DOHH2 (cell line): ENCODE results near the gene OXNAD1.

ENCODE experiments used
- H3F3A ChIP-seq: fragments of 200-600 bp; sonication (generic), shearing (Covaris generic); 2 replicates; pipeline ENCODE4 v1.6.0; 2016; ENCODE audit warnings: antibody characterized with exemption, mild to moderate bottlenecking; ENCODE audit not compliant: control insufficient read depth, insufficient read depth
- H3K27ac ChIP-seq: fragments of 200-600 bp; sonication (generic); 2 replicates; pipeline ENCODE4 v1.5.1; 2014; ENCODE audit warnings: low read depth, mild to moderate bottlenecking, low read length, moderate library complexity
- H3K27me3 ChIP-seq: fragments of 200-600 bp; sonication (generic); 2 replicates; pipeline ENCODE4 v1.6.1; 2014; ENCODE audit warnings: mild to moderate bottlenecking, low read length, mixed read lengths; ENCODE audit not compliant: control insufficient read depth
- H3K36me3 ChIP-seq: fragments of 200-600 bp; sonication (generic); 2 replicates; pipeline ENCODE4 v1.6.1; 2014; ENCODE audit warnings: mild to moderate bottlenecking, low read length, moderate library complexity, mixed read lengths; ENCODE audit not compliant: control insufficient read depth
- H3K4me1 ChIP-seq: fragments of 200-600 bp; sonication (generic); 2 replicates; pipeline ENCODE4 v1.6.1; 2014; ENCODE audit warnings: mild to moderate bottlenecking, low read length, mixed read lengths; ENCODE audit not compliant: control insufficient read depth
- H3K4me2 ChIP-seq: fragments of 200-600 bp; sonication (generic); 2 replicates; pipeline ENCODE4 v1.6.0; 2014; ENCODE audit warnings: mild to moderate bottlenecking, low read length, moderate library complexity
- H3K4me3 ChIP-seq: fragments of 200-600 bp; sonication (generic); 2 replicates; pipeline ENCODE4 v1.5.1; 2014; ENCODE audit warnings: mild to moderate bottlenecking, low read length, mixed read lengths
- H3K79me2 ChIP-seq: fragments of 200-600 bp; sonication (generic); 2 replicates; pipeline ENCODE4 v1.6.1; 2014; ENCODE audit warnings: mild to moderate bottlenecking, low read length, mixed read lengths; ENCODE audit not compliant: control insufficient read depth
- H3K9me2 ChIP-seq: fragments of 200-600 bp; sonication (generic); replicated peaks from 2 replicates; pipeline ENCODE4 v1.6.1; 2014; ENCODE audit warnings: mild to moderate bottlenecking, low read length, mixed read lengths; ENCODE audit not compliant: control insufficient read depth
- H3K9me3 ChIP-seq: fragments of 200-600 bp; sonication (generic); 2 replicates; pipeline ENCODE4 v1.6.1; 2014; ENCODE audit warnings: antibody characterized with exemption, low read length, mixed read lengths; ENCODE audit not compliant: control insufficient read depth, insufficient read depth
- H4K20me1 ChIP-seq: fragments of 200-600 bp; sonication (generic); 2 replicates; pipeline ENCODE4 v1.6.0; 2014; ENCODE audit warnings: low read depth, mild to moderate bottlenecking, antibody characterized with exemption, low read length, moderate library complexity; ENCODE audit not compliant: control insufficient read depth, insufficient read depth
- EZH2phosphoT487 ChIP-seq: fragments of 200-600 bp; sonication (generic); IDR thresholded peaks from 2 replicates; pipeline ENCODE4 v1.6.1; 2017; ENCODE audit warnings: borderline replicate concordance, mild to moderate bottlenecking, antibody characterized with exemption, low read length, moderate library complexity, mixed read lengths
- TF ChIP-seq, protein P1 (sequence below): fragments of 200-600 bp; sonication (generic); IDR thresholded peaks from one replicate; pipeline ENCODE4 v1.5.1; 2014; ENCODE audit warnings: antibody characterized with exemption, mild to moderate bottlenecking, low read depth, low read length; ENCODE audit not compliant: poor library complexity, severe bottlenecking

OXNAD1 gene

DNA sequence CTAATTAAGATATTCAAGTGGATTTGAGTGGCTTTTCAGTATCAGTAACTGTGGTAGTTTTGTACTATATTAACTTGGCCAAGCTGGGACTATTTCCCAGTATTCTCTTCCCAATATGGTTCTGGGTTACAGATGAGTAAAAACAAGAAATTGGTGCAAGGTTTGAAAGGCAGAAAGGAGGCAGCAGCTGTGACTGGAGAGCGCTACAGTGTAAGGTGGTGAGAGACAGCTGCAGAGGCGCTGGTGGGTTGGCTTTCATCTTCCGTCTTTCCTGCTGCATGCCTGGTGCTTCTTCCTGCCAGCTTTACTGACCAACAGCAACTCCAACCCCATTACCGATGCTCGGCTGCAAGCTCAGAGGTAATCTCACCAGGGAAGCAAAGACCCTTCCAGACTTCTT, 10.1 kb upstream of the OXNAD1 start:
- no peaks in the 10 kb centered on the region for H3K9me2 ChIP-seq
- no peaks in the 10 kb centered on the region for H3K79me2 ChIP-seq
- TF ChIP-seq, protein P1, sequence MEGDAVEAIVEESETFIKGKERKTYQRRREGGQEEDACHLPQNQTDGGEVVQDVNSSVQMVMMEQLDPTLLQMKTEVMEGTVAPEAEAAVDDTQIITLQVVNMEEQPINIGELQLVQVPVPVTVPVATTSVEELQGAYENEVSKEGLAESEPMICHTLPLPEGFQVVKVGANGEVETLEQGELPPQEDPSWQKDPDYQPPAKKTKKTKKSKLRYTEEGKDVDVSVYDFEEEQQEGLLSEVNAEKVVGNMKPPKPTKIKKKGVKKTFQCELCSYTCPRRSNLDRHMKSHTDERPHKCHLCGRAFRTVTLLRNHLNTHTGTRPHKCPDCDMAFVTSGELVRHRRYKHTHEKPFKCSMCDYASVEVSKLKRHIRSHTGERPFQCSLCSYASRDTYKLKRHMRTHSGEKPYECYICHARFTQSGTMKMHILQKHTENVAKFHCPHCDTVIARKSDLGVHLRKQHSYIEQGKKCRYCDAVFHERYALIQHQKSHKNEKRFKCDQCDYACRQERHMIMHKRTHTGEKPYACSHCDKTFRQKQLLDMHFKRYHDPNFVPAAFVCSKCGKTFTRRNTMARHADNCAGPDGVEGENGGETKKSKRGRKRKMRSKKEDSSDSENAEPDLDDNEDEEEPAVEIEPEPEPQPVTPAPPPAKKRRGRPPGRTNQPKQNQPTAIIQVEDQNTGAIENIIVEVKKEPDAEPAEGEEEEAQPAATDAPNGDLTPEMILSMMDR: no peak
- no peak for TF ChIP-seq EZH2phosphoT487
- H3K27ac ChIP-seq: no peak overlapping the region
- H4K20me1 ChIP-seq: no peaks in the 10 kb centered on the region
- no peak overlapping the region for H3K4me2 ChIP-seq
- no peaks in the 10 kb centered on the region for H3K9me3 ChIP-seq
- peaks cover 21% of the 10 kb centered on the region for H3K4me1 ChIP-seq
- H3K36me3 ChIP-seq: peaks cover 10% of the 10 kb centered on the region
- no peaks in the 10 kb centered on the region for H3F3A ChIP-seq
- no peak overlapping the region for H3K4me3 ChIP-seq
- H3K27me3 ChIP-seq: peaks cover 3% of the 10 kb centered on the region; the same call in 1 of the 2 replicates

- Histone ChIP-seq H3K27me3 (peaks cover 2% of the 10 kb centered on the region; the same call in 1 of the 2 replicates), H3K36me3 (peaks cover 12% of the 10 kb centered on the region), H3K4me3 (no peak overlapping the region), H3K9me3 (no peaks in the 10 kb centered on the region), H3K4me2 (no peak overlapping the region), H3K79me2 (no peaks in the 10 kb centered on the region), H3K4me1 (peaks cover 21% of the 10 kb centered on the region), H3K9me2 (no peaks in the 10 kb centered on the region), H3F3A (no peaks in the 10 kb centered on the region), H3K27ac (no peak overlapping the region), H4K20me1 (no peaks in the 10 kb centered on the region)
- no peak for TF ChIP-seq EZH2phosphoT487
- TF ChIP-seq, protein P1: no peak
Observed at GRCh38 chr3:16255326-16255725, 9.7 kb upstream of the OXNAD1 start.

DNA sequence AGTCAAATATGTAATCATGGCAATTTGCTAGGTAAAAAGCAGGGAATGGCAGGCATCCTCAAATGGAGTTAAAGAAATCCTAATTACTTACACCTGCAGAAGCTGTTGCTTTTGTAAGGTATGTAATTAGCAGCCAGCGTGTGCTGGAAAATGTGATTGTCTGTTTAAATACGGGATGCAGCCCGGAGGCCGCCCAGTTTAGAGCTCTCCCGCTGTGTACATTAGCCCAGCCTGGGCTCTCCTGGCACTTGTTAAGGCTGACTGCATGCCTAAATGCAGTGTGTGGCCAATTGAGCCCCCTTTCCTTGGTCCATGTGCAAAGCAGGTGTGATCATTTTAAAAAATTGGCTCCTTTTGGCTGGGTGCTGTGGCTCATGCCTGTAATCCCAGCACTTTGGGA, 9.3 kb upstream of the OXNAD1 start:
- Histone ChIP-seq H3K27ac (no peak overlapping the region), H3K9me3 (no peaks in the 10 kb centered on the region), H3K9me2 (no peaks in the 10 kb centered on the region), H3K4me2 (no peak overlapping the region), H3K36me3 (peaks cover 16% of the 10 kb centered on the region), H4K20me1 (no peaks in the 10 kb centered on the region), H3K27me3 (no peaks in the 10 kb centered on the region), H3F3A (no peaks in the 10 kb centered on the region), H3K4me3 (no peak overlapping the region), H3K79me2 (no peaks in the 10 kb centered on the region), H3K4me1 (peaks cover 21% of the 10 kb centered on the region)
- TF ChIP-seq, protein P1: no peak
- TF ChIP-seq EZH2phosphoT487: no peak

- H3K4me1 ChIP-seq: peaks cover 13% of the 10 kb centered on the region
- H3K79me2 ChIP-seq: peaks cover 4% of the 10 kb centered on the region
- no peak overlapping the region for H3K4me2 ChIP-seq
- no peak overlapping the region for H3K27ac ChIP-seq
- H3F3A ChIP-seq: no peaks in the 10 kb centered on the region
- no peaks in the 10 kb centered on the region for H3K27me3 ChIP-seq
- TF ChIP-seq, protein P1: no peak
- TF ChIP-seq EZH2phosphoT487: no peak
- H4K20me1 ChIP-seq: no peaks in the 10 kb centered on the region
- H3K9me2 ChIP-seq: no peaks in the 10 kb centered on the region
- H3K4me3 ChIP-seq: no peak overlapping the region
- peaks cover 20% of the 10 kb centered on the region for H3K36me3 ChIP-seq
- H3K9me3 ChIP-seq: no peaks in the 10 kb centered on the region
Observed at GRCh38 chr3:16257309-16257708, 7.7 kb upstream of the OXNAD1 start.
